Measurements from ENCODE around the gene LRP1.
A peak's percentile ranks its signal among the peaks of the same experiment; 100 is the strongest.

The LRP1 gene

GRCh38 chr12:57080855-57081254 is 47.4 kb upstream of the LRP1 start:
- DNase-seq (ENCODE audit: low read depth in 1 of 2, low spot score in 1 of 2): no peak
- TF ChIP-seq GABPA (IDR thresholded peaks at IDR 0.05; ENCODE audit: low read depth) (no peak), SPI1 (IDR thresholded peaks at IDR 0.05; ENCODE audit: borderline replicate concordance, low read depth) (no peak), POLR2AphosphoS5 (IDR thresholded peaks at IDR 0.05; ENCODE audit: low read depth) (no peak), CTCF (IDR thresholded peaks at IDR 0.05; ENCODE audit: insufficient read depth, low read length) (no peak), REST (IDR thresholded peaks at IDR 0.05; ENCODE audit: insufficient replicate concordance, low read depth) (no peak)
- Histone ChIP-seq H3K27me3 (ENCODE audit: insufficient read depth, poor library complexity, severe bottlenecking) (no peaks in the 10 kb centered on the region), H3K27ac (replicated peaks) (no peak overlapping the region), H3K4me3 (replicated peaks; ENCODE audit: insufficient read depth, low read length) (no peak overlapping the region)

DNA sequence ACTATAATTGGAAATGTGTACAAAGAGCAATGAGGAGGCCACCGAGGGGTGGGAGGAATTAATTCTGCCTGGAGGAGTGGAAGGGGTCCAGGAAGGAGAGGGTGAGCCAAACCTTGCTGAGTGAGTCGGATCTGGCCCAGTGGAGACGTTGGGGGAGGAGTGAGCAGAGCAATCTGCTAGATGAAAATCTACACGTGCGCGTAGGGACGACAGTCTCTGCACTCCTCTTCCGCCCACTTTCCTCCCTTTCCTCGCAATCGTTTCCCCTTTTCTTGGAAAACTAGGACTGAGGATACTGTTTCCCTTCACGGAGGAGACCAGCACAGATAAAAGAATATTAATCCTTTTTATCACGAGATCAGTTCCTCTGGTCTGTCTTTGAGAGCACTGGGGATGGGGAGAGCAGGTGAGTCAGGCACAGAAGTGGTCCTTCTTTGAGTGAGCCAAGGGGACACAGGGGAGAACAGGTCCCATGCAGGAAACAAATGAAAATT is 42.2 kb upstream of the LRP1 start:
- Histone ChIP-seq H3K27me3 (ENCODE audit: insufficient read depth, poor library complexity, severe bottlenecking) (no peaks in the 10 kb centered on the region), H3K27ac (replicated peaks) (no peak overlapping the region), H3K4me3 (replicated peaks; ENCODE audit: insufficient read depth, low read length) (no peak overlapping the region)
- no peak for TF ChIP-seq SPI1 (IDR thresholded peaks at IDR 0.05; ENCODE audit: borderline replicate concordance, low read depth)
- TF ChIP-seq POLR2AphosphoS5 (IDR thresholded peaks at IDR 0.05; ENCODE audit: low read depth): no peak
- TF ChIP-seq CTCF (IDR thresholded peaks at IDR 0.05; ENCODE audit: insufficient read depth, low read length): no peak
- no peak for TF ChIP-seq REST (IDR thresholded peaks at IDR 0.05; ENCODE audit: insufficient replicate concordance, low read depth)
- no peak for TF ChIP-seq GABPA (IDR thresholded peaks at IDR 0.05; ENCODE audit: low read depth)
- no peak for DNase-seq (ENCODE audit: low read depth in 1 of 2, low spot score in 1 of 2)

DNA sequence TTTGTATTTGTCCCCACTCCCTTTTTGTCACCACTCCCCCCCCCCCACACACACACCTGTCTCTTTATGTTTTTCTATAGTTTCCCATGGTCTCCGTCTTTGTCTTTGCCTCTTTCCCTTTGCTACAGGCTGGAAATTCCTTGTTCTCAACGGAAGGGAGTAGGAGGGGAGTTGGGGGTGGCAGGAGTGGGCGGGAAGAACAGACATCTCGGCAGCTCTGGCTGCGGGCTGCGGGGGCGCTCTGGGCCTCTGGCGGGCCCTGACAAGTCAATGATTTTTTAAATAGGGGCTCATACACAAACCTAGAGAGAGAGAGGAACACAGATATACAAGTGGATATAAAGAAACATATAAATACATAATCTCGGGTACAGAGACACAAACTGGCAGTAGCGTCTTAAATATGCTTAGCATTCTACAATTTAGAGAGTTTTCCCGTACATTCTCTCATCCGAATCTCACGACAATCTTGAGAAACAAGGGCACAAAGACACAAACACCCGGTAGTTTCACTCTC is 41.7 kb upstream of the LRP1 start:
- DNase-seq (ENCODE audit: low read depth in 1 of 2, low spot score in 1 of 2): no peak
- Histone ChIP-seq H3K27ac (replicated peaks) (peak overlapping the region; percentile 28), H3K27me3 (ENCODE audit: insufficient read depth, poor library complexity, severe bottlenecking) (no peaks in the 10 kb centered on the region), H3K4me3 (replicated peaks; ENCODE audit: insufficient read depth, low read length) (peak overlapping the region; percentile 40)
- no peak for TF ChIP-seq GABPA (IDR thresholded peaks at IDR 0.05; ENCODE audit: low read depth)
- no peak for TF ChIP-seq CTCF (IDR thresholded peaks at IDR 0.05; ENCODE audit: insufficient read depth, low read length)
- no peak for TF ChIP-seq REST (IDR thresholded peaks at IDR 0.05; ENCODE audit: insufficient replicate concordance, low read depth)
- no peak for TF ChIP-seq POLR2AphosphoS5 (IDR thresholded peaks at IDR 0.05; ENCODE audit: low read depth)
- no peak for TF ChIP-seq SPI1 (IDR thresholded peaks at IDR 0.05; ENCODE audit: borderline replicate concordance, low read depth)
